PC-3 (cell line): ENCODE results near the gene ADARB2. TPM values are rescaled to one million over a fixed set of nuclear protein-coding genes. Genes with fewer than 3 reads are reported as not detected.

Experiments used
- ATAC-seq: fragments of 200-7000 bp; cut with Tn5 transposase; 2 replicates; pipeline ENCODE4 v1.9.1; 2020; ENCODE audit warnings: mild to moderate bottlenecking, moderate library complexity
- BruUV-seq: library from RNA; stranded (reverse); fragments of 400-500 nt; replicated peaks from 2 replicates; lab custom pipeline; 2021; lab: Mats Ljungman, UMichigan
- CTCF ChIA-PET: fragments of 300-600 bp; sonication (Branson Sonifier 250); formaldehyde crosslinking; loops from one replicate; lab custom pipeline; 2022; ENCODE audit warnings: antibody characterized with exemption; lab: Charles Lee
- POLR2A ChIA-PET: fragments of 300-600 bp; sonication (Branson Sonifier 250); formaldehyde crosslinking; loops from one replicate; lab custom pipeline; 2022; ENCODE audit warnings: antibody characterized with exemption; ENCODE audit not compliant: unreplicated experiment; lab: Charles Lee
- DNase-seq: peaks from one replicate; pipeline ENCODE4 v3.0.0-alpha.2; 2015
- H2AFZ ChIP-seq: fragments of 300-600 bp; sonication (generic); 2 replicates; pipeline ENCODE4 v1.6.0; 2016; ENCODE audit warnings: antibody characterized with exemption, low read length
- H3F3A ChIP-seq: fragments of 300-600 bp; sonication (generic); one replicate; pipeline ENCODE4 v1.6.0; 2017; ENCODE audit warnings: antibody characterized with exemption, low read length, control low read depth, mild to moderate bottlenecking; ENCODE audit not compliant: unreplicated experiment
- H3K27ac ChIP-seq: fragments of 300-600 bp; sonication (generic); 2 replicates; pipeline ENCODE4 v1.5.1; 2016; ENCODE audit warnings: mild to moderate bottlenecking, low read length
- H3K27me3 ChIP-seq: fragments of 300-600 bp; sonication (generic); 2 replicates; pipeline ENCODE4 v1.6.1; 2016; ENCODE audit warnings: low read length, mixed read lengths
- H3K36me3 ChIP-seq: fragments of 300-600 bp; sonication (generic); 2 replicates; pipeline ENCODE4 v1.6.1; 2016; ENCODE audit warnings: low read depth, mixed run types, low read length, mixed read lengths
- H3K4me1 ChIP-seq: fragments of 300-600 bp; sonication (generic); 2 replicates; pipeline ENCODE4 v1.5.1; 2016; ENCODE audit warnings: low read length; ENCODE audit not compliant: insufficient read depth
- H3K4me2 ChIP-seq: fragments of 300-600 bp; sonication (generic); 2 replicates; pipeline ENCODE4 v1.6.0; 2016; ENCODE audit warnings: low read length
- H3K4me3 ChIP-seq: fragments of 300-600 bp; sonication (generic); 2 replicates; pipeline ENCODE4 v1.5.1; 2016; ENCODE audit warnings: mild to moderate bottlenecking, low read length, mixed read lengths
- H3K79me2 ChIP-seq: fragments of 300-600 bp; sonication (generic); 2 replicates; pipeline ENCODE4 v1.6.1; 2017; ENCODE audit warnings: low read length, mixed read lengths
- H3K9ac ChIP-seq: fragments of 300-600 bp; sonication (generic); 2 replicates; pipeline ENCODE4 v1.6.0; 2016; ENCODE audit warnings: mild to moderate bottlenecking, low read length
- H3K9me2 ChIP-seq: fragments of 300-600 bp; sonication (generic); replicated peaks from 2 replicates; pipeline ENCODE4 v1.6.1; 2016; ENCODE audit warnings: mixed run types, low read length, mixed read lengths
- H3K9me3 ChIP-seq: fragments of 300-600 bp; sonication (generic); 2 replicates; pipeline ENCODE4 v1.6.1; 2016; ENCODE audit warnings: low read length, mixed read lengths
- H4K20me1 ChIP-seq: fragments of 300-600 bp; sonication (generic); 2 replicates; pipeline ENCODE4 v1.6.1; 2016; ENCODE audit warnings: low read length, mixed read lengths
- CTCF ChIP-seq: fragments of 300-600 bp; sonication (generic); conservative IDR thresholded peaks from 2 replicates; pipeline ENCODE4 v1.5.1; 2017; ENCODE audit warnings: antibody characterized with exemption, low read depth, mild to moderate bottlenecking, low read length
- EZH2 ChIP-seq: fragments of 300-600 bp; sonication (generic); IDR thresholded peaks from one replicate; pipeline ENCODE4 v1.6.1; 2017; ENCODE audit warnings: antibody characterized with exemption, mild to moderate bottlenecking, low read length; ENCODE audit not compliant: unreplicated experiment
- EZH2phosphoT487 ChIP-seq: fragments of 300-600 bp; sonication (generic); IDR thresholded peaks from 2 replicates; pipeline ENCODE4 v1.6.1; 2018; ENCODE audit warnings: mild to moderate bottlenecking, antibody characterized with exemption, low read length, borderline replicate concordance
- intact Hi-C: fragments of 100-400 bp; cut with micrococcal nuclease; formaldehyde crosslinking; loops from 2 replicates; pipeline ENCODE4 v1.9.0; 2023
- total RNA-seq: library from RNA; depleted of rRNA; stranded (reverse); fragments of >200 nt; gene quantifications from 2 replicates; pipeline ENCODE4 v1.2.3, GENCODE V29; 2014

The ADARB2 gene
- total RNA-seq, 1 experiment from 2014 or later = not detected

GRCh38 chr10:1658658-1659057, 78.7 kb downstream of the ADARB2 start:
- DNase-seq = no peak
- no peak overlapping the region for H2AFZ ChIP-seq
- no peaks in the 10 kb centered on the region for H3K9me2 ChIP-seq
- H3K27ac ChIP-seq = no peak overlapping the region
- H4K20me1 ChIP-seq = no peaks in the 10 kb centered on the region
- H3K27me3 ChIP-seq = no peaks in the 10 kb centered on the region
- no peak overlapping the region for H3K4me2 ChIP-seq
- no peaks in the 10 kb centered on the region for H3K79me2 ChIP-seq
- ChIA-PET CTCF (no interaction called here), POLR2A (no interaction called here)
- H3K4me1 ChIP-seq = no peaks in the 10 kb centered on the region
- TF ChIP-seq CTCF (no peak), EZH2phosphoT487 (no peak), EZH2 (no peak)
- H3K9me3 ChIP-seq = no peaks in the 10 kb centered on the region
- no peaks in the 10 kb centered on the region for H3F3A ChIP-seq
- H3K4me3 ChIP-seq = no peak overlapping the region
- H3K9ac ChIP-seq = no peak overlapping the region
- intact Hi-C loops = no loop called here
- ATAC-seq = no peak
- no TSS peak for BruUV-seq
- H3K36me3 ChIP-seq = no peaks in the 10 kb centered on the region

GRCh38 chr10:1657479-1657878, 79.8 kb downstream of the ADARB2 start:
- no peak for TF ChIP-seq EZH2phosphoT487
- TF ChIP-seq EZH2 = no peak
- TF ChIP-seq CTCF = no peak
- CTCF ChIA-PET = no interaction called here

GRCh38 chr10:1655367-1655766, 82.0 kb downstream of the ADARB2 start:
- BruUV-seq = no TSS peak
- Histone ChIP-seq H3K9ac (no peak overlapping the region), H3F3A (no peaks in the 10 kb centered on the region), H3K9me2 (no peaks in the 10 kb centered on the region), H4K20me1 (no peaks in the 10 kb centered on the region), H3K4me2 (no peak overlapping the region), H3K36me3 (no peaks in the 10 kb centered on the region), H3K79me2 (no peaks in the 10 kb centered on the region), H2AFZ (no peak overlapping the region), H3K4me3 (no peak overlapping the region), H3K9me3 (no peaks in the 10 kb centered on the region), H3K27ac (no peak overlapping the region), H3K4me1 (no peaks in the 10 kb centered on the region), H3K27me3 (no peaks in the 10 kb centered on the region)
- no peak for TF ChIP-seq CTCF
- no peak for TF ChIP-seq EZH2phosphoT487
- no peak for TF ChIP-seq EZH2
- intact Hi-C loops = no loop called here
- ChIA-PET CTCF (no interaction called here), POLR2A (no interaction called here)
- DNase-seq (no peak), ATAC-seq (no peak)

More at GRCh38 chr10:1657479-1657878, 79.8 kb downstream of the ADARB2 start:
- POLR2A ChIA-PET = no interaction called here
- no TSS peak for BruUV-seq
- Histone ChIP-seq H3K4me3 (no peak overlapping the region), H3F3A (no peaks in the 10 kb centered on the region), H3K9ac (no peak overlapping the region), H3K27me3 (no peaks in the 10 kb centered on the region), H3K9me2 (no peaks in the 10 kb centered on the region), H3K36me3 (no peaks in the 10 kb centered on the region), H3K79me2 (no peaks in the 10 kb centered on the region), H3K4me1 (no peaks in the 10 kb centered on the region), H4K20me1 (no peaks in the 10 kb centered on the region), H3K4me2 (no peak overlapping the region), H3K27ac (no peak overlapping the region), H3K9me3 (no peaks in the 10 kb centered on the region), H2AFZ (no peak overlapping the region)
- intact Hi-C loops = no loop called here
- no peak for DNase-seq
- no peak for ATAC-seq
